ENCODE measurements around the gene ATP6V0D1. TPM values are rescaled to one million over a fixed set of nuclear protein-coding genes. Genes with fewer than 3 reads are reported as not detected.
"Not testable (repeated sequence)": the region's sequence is repeated elsewhere in the genome, so short reads cannot be mapped to it uniquely, and the experiment has no call there.

The ATP6V0D1 gene
- total and polyA plus RNA-seq, 9 donors: 32.5 to 113 (median 63.0) TPM

GRCh38 chr16:67490335-67491096 lies 9.6 kb upstream of the ATP6V0D1 start:
- no peak overlapping the region for H3K4me3 ChIP-seq
- H3K4me1 ChIP-seq (ENCODE audit: insufficient read depth): peaks cover 9% of the 10 kb centered on the region
- intact Hi-C loops (cut with DNase I): no loop called here
- H3K27ac ChIP-seq: peak overlapping the region in 1 of 2 donors; percentile 72
- H3K27me3 ChIP-seq: no peaks in the 10 kb centered on the region
- no peak for DNase-seq
- 76 to 90% (median 78%) methylated on average over 8 of the region's 8 CpGs for WGBS, 3 donors
- H3K36me3 ChIP-seq: no peaks in the 10 kb centered on the region
- H3K9me3 ChIP-seq: no peaks in the 10 kb centered on the region
- TF ChIP-seq POLR2A (IDR thresholded peaks at IDR 0.05): no peak
- TF ChIP-seq CTCF (IDR thresholded peaks at IDR 0.05): no peak
- no peak for TF ChIP-seq EP300 (IDR thresholded peaks at IDR 0.05)

- intact Hi-C loops (cut with DNase I): no loop called here
- H3K27ac ChIP-seq: peak overlapping the region; percentile 64 to 72
These were observed 8.6 kb upstream of the ATP6V0D1 start for GRCh38 chr16:67489401-67490083.

GRCh38 chr16:67487561-67487960 lies 6.6 kb upstream of the ATP6V0D1 start:
- Histone ChIP-seq H3K27ac (peak overlapping the region; percentile 4 to 72), H3K4me1 (ENCODE audit: insufficient read depth) (peaks cover 11% of the 10 kb centered on the region)
- H3K9me3 ChIP-seq; intact Hi-C loops (cut with DNase I); H3K4me3 ChIP-seq; DNase-seq; H3K36me3 ChIP-seq; H3K27me3 ChIP-seq: not testable (repeated sequence)
- 94 to 95% (median 94%) methylated on average over 4 of the region's 4 CpGs for WGBS, 3 donors

More at GRCh38 chr16:67489401-67490083, 8.6 kb upstream of the ATP6V0D1 start:
- no peaks in the 10 kb centered on the region for H3K27me3 ChIP-seq
- no peaks in the 10 kb centered on the region for H3K9me3 ChIP-seq
- peak in 4 of 5 donors; percentile 38 to 64 (median 50) for DNase-seq
- no peak for TF ChIP-seq POLR2A (IDR thresholded peaks at IDR 0.05)
- TF ChIP-seq EP300 (IDR thresholded peaks at IDR 0.05): no peak
- no peak for TF ChIP-seq CTCF (IDR thresholded peaks at IDR 0.05)
- 10 to 16% (median 11%) methylated on average over 4 of the region's 4 CpGs for WGBS, 3 donors
- no peak overlapping the region for H3K4me3 ChIP-seq
- H3K4me1 ChIP-seq (ENCODE audit: insufficient read depth): peaks cover 9% of the 10 kb centered on the region
- H3K36me3 ChIP-seq: no peaks in the 10 kb centered on the region

GRCh38 chr16:67486805-67487204 lies 5.8 kb upstream of the ATP6V0D1 start:
- 76 to 83% (median 83%) methylated on average over 3 of the region's 3 CpGs for whole genome bisulfite sequencing, 3 donors
- peak overlapping the region in 1 of 2 donors; percentile 4 for H3K27ac ChIP-seq
- H3K27me3 ChIP-seq: no peaks in the 10 kb centered on the region
- intact Hi-C loops (cut with DNase I): no loop called here
- H3K36me3 ChIP-seq: no peaks in the 10 kb centered on the region
- no peak overlapping the region for H3K4me3 ChIP-seq
- H3K4me1 ChIP-seq (ENCODE audit: insufficient read depth): peaks cover 18% of the 10 kb centered on the region
- no peak for DNase-seq
- H3K9me3 ChIP-seq: no peaks in the 10 kb centered on the region
- TF ChIP-seq CTCF (IDR thresholded peaks at IDR 0.05) (no peak), EP300 (IDR thresholded peaks at IDR 0.05) (no peak), POLR2A (IDR thresholded peaks at IDR 0.05) (no peak)
